ENCODE data around the gene ACBD6. TPM values are rescaled to one million over a fixed set of nuclear protein-coding genes. Genes with fewer than 3 reads are reported as not detected.

The ACBD6 gene
- total RNA-seq, 2 donors from 2014 or later: 44.0 to 53.5 TPM

DNA sequence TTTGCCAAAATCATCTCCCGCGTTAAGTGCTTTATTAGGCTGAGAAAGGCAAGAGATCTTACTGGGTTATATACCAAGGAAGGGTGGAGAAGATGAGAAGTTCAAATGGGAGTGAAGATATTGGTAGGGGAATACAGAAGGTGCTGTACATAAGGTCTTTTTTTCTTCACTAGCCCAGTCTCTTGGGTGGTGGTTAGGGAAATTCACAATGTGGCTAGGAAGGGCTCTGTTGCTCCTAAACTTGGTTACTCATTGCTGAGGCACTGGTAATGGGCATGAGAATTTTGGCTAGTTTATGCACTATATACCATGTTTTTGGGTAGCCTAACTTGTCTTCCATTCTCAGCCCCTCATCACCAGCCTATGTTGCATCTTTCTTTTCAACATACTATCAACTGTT is 221.8 kb downstream of the ACBD6 start:
- Histone ChIP-seq H3K4me1 (ENCODE audit: control insufficient read depth in 1 of 2, low read depth in 2 of 2) (no peaks in the 10 kb centered on the region), H3K36me3 (no peaks in the 10 kb centered on the region), H3K27me3 (replicated peaks; ENCODE audit: insufficient read depth) (no peaks in the 10 kb centered on the region), H3K9me3 (no peaks in the 10 kb centered on the region), H3K4me3 (no peak overlapping the region), H3K27ac (no peak overlapping the region)
- ATAC-seq (ENCODE audit: insufficient number of reproducible peaks, low FRiP score, low read depth): no peak
- no peak for DNase-seq (ENCODE audit: low spot score)
- TF ChIP-seq, protein P1, sequence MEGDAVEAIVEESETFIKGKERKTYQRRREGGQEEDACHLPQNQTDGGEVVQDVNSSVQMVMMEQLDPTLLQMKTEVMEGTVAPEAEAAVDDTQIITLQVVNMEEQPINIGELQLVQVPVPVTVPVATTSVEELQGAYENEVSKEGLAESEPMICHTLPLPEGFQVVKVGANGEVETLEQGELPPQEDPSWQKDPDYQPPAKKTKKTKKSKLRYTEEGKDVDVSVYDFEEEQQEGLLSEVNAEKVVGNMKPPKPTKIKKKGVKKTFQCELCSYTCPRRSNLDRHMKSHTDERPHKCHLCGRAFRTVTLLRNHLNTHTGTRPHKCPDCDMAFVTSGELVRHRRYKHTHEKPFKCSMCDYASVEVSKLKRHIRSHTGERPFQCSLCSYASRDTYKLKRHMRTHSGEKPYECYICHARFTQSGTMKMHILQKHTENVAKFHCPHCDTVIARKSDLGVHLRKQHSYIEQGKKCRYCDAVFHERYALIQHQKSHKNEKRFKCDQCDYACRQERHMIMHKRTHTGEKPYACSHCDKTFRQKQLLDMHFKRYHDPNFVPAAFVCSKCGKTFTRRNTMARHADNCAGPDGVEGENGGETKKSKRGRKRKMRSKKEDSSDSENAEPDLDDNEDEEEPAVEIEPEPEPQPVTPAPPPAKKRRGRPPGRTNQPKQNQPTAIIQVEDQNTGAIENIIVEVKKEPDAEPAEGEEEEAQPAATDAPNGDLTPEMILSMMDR (IDR thresholded peaks at IDR 0.05): no peak

DNA sequence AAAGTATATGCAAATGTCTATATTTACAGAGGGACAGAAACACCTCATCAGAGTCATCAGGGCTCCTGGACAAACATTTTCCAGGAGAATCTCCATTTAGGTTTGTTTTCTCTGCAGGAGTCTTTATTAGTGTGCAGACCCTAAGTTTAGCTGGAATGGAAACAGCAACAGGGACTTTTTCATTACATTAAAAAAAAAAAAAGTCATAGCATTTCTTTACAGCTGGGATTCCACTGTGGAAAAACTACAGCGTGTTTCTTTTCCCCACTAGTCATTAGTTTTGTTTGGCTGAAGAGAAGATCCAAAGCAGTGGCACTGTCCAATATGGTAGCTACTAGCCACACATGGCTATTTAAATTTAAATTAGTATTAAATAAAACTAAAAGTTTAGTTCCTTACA is 222.7 kb downstream of the ACBD6 start:
- ATAC-seq (ENCODE audit: insufficient number of reproducible peaks, low FRiP score, low read depth) (no peak), DNase-seq (ENCODE audit: low spot score) (no peak)
- TF ChIP-seq, protein P1 (IDR thresholded peaks at IDR 0.05): no peak
- H3K36me3 ChIP-seq: no peaks in the 10 kb centered on the region
- no peak overlapping the region for H3K27ac ChIP-seq
- H3K4me3 ChIP-seq: no peak overlapping the region
- H3K9me3 ChIP-seq: no peaks in the 10 kb centered on the region
- no peaks in the 10 kb centered on the region for H3K4me1 ChIP-seq (ENCODE audit: control insufficient read depth in 1 of 2, low read depth in 2 of 2)
- H3K27me3 ChIP-seq (replicated peaks; ENCODE audit: insufficient read depth): no peaks in the 10 kb centered on the region

DNA sequence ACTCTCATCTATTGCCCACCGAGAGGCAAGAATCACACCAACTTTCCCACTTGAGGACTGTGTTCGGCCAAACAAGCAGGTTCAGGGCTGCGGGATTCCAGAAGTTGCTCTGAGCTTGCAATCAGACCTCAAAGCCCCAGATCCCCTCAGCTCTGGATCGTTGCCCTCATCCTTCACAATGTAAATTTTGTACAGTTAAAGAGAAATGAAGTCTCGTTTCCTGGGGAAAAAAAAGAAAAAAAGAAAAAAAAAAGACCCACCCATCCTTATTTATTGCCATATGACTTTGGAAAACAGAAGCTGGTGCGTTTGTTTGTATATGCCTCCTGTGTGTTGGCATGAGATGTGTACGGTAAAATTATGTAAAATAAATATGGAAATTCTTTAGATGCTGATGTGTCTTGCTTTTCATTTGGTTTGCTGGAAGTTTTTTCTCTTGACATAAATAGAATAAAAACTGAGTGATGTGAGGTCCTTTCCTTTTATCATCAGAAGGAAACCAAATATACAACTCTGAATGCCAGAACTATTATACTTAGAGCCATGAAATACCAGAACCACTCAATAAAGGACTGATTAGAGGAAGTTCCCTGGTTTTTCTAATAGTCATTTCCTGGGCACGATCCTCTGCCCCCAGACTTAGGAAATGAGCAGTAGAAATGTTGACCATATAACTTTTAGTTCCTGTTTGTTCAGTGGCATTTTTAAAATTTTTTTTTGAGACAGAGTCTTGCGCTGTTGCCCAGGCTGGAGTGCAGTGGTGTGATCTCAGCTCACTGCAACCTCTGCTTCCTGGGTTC is 223.6 kb downstream of the ACBD6 start:
- no peaks in the 10 kb centered on the region for H3K27me3 ChIP-seq (replicated peaks; ENCODE audit: insufficient read depth)
- TF ChIP-seq, protein P1 (IDR thresholded peaks at IDR 0.05): no peak
- H3K4me3 ChIP-seq: no peak overlapping the region
- ATAC-seq (ENCODE audit: insufficient number of reproducible peaks, low FRiP score, low read depth) (no peak), DNase-seq (ENCODE audit: low spot score) (no peak)
- no peak overlapping the region for H3K27ac ChIP-seq
- no peaks in the 10 kb centered on the region for H3K9me3 ChIP-seq
- H3K36me3 ChIP-seq: no peaks in the 10 kb centered on the region
- no peaks in the 10 kb centered on the region for H3K4me1 ChIP-seq (ENCODE audit: control insufficient read depth in 1 of 2, low read depth in 2 of 2)

DNA sequence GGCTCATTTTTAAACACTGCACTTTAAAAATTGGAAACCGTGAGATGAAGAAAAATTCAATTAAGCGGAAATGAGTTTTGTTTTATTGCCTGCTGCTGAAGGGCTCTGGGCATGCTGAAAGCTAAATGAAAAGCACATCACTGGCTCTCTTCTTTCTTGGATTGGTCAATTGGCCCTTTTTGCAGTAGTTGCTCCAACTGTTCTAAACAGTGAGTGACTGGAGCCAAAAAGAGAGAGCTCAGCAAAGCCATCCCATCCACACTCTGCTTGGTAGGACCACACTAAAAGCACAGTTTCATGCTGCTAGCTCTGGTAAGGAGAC is 224.2 kb downstream of the ACBD6 start:
- DNase-seq (ENCODE audit: low spot score) (no peak), ATAC-seq (ENCODE audit: insufficient number of reproducible peaks, low FRiP score, low read depth) (no peak)
- no peak overlapping the region for H3K27ac ChIP-seq
- no peaks in the 10 kb centered on the region for H3K36me3 ChIP-seq
- H3K27me3 ChIP-seq (replicated peaks; ENCODE audit: insufficient read depth): no peaks in the 10 kb centered on the region
- no peak overlapping the region for H3K4me3 ChIP-seq
- TF ChIP-seq, protein P1 (IDR thresholded peaks at IDR 0.05): no peak
- H3K9me3 ChIP-seq: no peaks in the 10 kb centered on the region
- H3K4me1 ChIP-seq (ENCODE audit: control insufficient read depth in 1 of 2, low read depth in 2 of 2): no peaks in the 10 kb centered on the region

DNA sequence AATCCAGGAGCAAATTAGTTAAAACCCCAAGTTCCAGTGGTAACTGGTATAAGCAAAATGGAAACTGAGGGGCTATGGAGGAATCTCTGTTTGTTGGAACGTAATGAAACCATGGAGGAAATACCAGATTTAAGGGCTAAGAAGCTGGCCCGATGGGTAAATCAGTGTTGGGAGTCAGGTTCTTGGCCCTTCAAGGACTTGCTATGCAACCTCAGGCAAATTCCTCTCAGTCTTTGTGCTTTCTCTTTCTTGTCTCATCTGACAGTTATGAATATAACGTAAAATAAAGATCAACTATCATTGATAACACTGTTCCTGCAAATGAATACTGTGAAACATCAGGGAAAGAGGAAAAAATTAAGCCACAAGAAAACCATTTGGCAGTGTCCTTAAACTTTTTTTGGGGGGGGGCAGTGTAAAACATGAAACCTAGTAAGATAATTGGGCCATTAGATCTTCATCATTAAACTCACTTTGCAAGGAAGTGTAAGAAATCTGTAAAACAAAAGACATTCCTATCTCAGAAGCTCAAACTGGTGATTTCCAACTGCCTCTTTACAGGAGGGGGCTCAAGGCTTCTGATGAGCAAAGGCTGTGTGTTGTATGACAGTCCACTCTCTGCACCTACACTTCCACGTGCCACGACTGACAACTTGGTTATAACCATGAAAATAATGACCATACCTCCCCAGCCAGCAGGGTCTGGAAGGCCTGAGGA is 224.7 kb downstream of the ACBD6 start:
- H3K27me3 ChIP-seq (replicated peaks; ENCODE audit: insufficient read depth): no peaks in the 10 kb centered on the region
- ATAC-seq (ENCODE audit: insufficient number of reproducible peaks, low FRiP score, low read depth) (no peak), DNase-seq (ENCODE audit: low spot score) (no peak)
- no peaks in the 10 kb centered on the region for H3K36me3 ChIP-seq
- no peaks in the 10 kb centered on the region for H3K4me1 ChIP-seq (ENCODE audit: control insufficient read depth in 1 of 2, low read depth in 2 of 2)
- no peaks in the 10 kb centered on the region for H3K9me3 ChIP-seq
- H3K4me3 ChIP-seq: no peak overlapping the region
- H3K27ac ChIP-seq: no peak overlapping the region
- TF ChIP-seq, protein P1 (IDR thresholded peaks at IDR 0.05): no peak
